ENCODE results near the gene CDON. TPM values are rescaled to one million over a fixed set of nuclear protein-coding genes. Genes with fewer than 3 reads are reported as not detected.

The CDON gene
- polyA plus RNA-seq, 3 donors, result 0.01 TPM; not detected in 2

DNA sequence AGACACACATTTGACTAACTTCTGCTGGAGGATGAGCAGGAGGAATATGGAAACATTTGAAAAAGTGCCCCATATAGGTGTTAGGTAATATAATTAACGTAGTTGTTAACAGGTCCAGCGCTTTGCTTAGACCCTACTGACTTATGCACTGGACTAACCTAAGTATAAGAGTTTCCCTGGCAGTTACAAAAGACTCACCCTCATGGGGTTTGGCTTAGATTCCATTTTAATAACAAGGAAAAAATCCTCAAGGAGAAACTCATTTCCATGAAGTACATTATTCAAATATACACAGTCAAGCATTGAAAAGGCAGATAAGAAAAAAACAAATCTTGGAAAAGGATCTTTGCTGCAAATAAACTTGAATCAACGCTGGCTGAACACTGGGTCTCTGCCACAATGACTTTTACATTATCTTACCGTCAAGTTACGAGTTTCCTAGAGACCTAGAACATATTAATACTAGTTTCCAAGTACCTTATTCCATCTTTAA is 27.7 kb downstream of the CDON start:
- H3K9me3 Mint-ChIP-seq, result no peaks in the 10 kb centered on the region
- WGBS (ENCODE audit: insufficient coverage), result 80% methylated on average over 1 of the region's 5 CpGs
- Histone ChIP-seq H3K4me1 (ENCODE audit: control insufficient read depth in 1 of 2, insufficient read depth in 2 of 2, low read length in 2 of 2) (no peaks in the 10 kb centered on the region), H3K36me3 (replicated peaks in 1 of 2; ENCODE audit: control insufficient read depth in 1 of 2, insufficient read depth in 2 of 2, low read length in 2 of 2) (no peaks in the 10 kb centered on the region), H3K4me3 (replicated peaks in 1 of 3; ENCODE audit: low read depth in 2 of 3, low read length in 3 of 3) (no peak overlapping the region), H4K20me1 (ENCODE audit: insufficient read depth, low read length) (no peaks in the 10 kb centered on the region), H3K9me3 (replicated peaks in 1 of 2; ENCODE audit: control insufficient read depth in 1 of 2, insufficient read depth in 1 of 2, low read length in 2 of 2) (no peaks in the 10 kb centered on the region), H3K27me3 (ENCODE audit: control insufficient read depth in 2 of 2, insufficient read depth in 2 of 2, low read length in 2 of 2) (peaks cover 0 to 3% of the 10 kb centered on the region in 2 donors), H3K9ac (ENCODE audit: insufficient read depth, low read length, poor library complexity, severe bottlenecking) (no peak overlapping the region), H2AFZ (ENCODE audit: insufficient read depth, low read depth, low read length, poor library complexity, severe bottlenecking) (no peak overlapping the region), H3K27ac (ENCODE audit: low read depth in 1 of 2, low read length in 2 of 2) (no peak overlapping the region), H3K79me2 (ENCODE audit: insufficient read depth, low read length) (no peaks in the 10 kb centered on the region), H3K4me2 (replicated peaks; ENCODE audit: extremely low read depth, low read length, poor library complexity, severe bottlenecking) (no peak overlapping the region)
- H3K36me3 Mint-ChIP-seq, result no peaks in the 10 kb centered on the region
- intact Hi-C loops (cut with micrococcal nuclease), result no loop called here
- H3K27me3 Mint-ChIP-seq (ENCODE audit: low read depth in 3 of 3), result peaks cover 2 to 22% (median 12%) of the 10 kb centered on the region in 3 donors
- TF ChIP-seq, protein P1, sequence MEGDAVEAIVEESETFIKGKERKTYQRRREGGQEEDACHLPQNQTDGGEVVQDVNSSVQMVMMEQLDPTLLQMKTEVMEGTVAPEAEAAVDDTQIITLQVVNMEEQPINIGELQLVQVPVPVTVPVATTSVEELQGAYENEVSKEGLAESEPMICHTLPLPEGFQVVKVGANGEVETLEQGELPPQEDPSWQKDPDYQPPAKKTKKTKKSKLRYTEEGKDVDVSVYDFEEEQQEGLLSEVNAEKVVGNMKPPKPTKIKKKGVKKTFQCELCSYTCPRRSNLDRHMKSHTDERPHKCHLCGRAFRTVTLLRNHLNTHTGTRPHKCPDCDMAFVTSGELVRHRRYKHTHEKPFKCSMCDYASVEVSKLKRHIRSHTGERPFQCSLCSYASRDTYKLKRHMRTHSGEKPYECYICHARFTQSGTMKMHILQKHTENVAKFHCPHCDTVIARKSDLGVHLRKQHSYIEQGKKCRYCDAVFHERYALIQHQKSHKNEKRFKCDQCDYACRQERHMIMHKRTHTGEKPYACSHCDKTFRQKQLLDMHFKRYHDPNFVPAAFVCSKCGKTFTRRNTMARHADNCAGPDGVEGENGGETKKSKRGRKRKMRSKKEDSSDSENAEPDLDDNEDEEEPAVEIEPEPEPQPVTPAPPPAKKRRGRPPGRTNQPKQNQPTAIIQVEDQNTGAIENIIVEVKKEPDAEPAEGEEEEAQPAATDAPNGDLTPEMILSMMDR (IDR thresholded peaks at IDR 0.05), result no peak
- no peak overlapping the region for H3K4me3 Mint-ChIP-seq
- H3K27ac Mint-ChIP-seq, result no peak overlapping the region
- no peaks in the 10 kb centered on the region for H3K4me1 Mint-ChIP-seq
- no peak for DNase-seq

DNA sequence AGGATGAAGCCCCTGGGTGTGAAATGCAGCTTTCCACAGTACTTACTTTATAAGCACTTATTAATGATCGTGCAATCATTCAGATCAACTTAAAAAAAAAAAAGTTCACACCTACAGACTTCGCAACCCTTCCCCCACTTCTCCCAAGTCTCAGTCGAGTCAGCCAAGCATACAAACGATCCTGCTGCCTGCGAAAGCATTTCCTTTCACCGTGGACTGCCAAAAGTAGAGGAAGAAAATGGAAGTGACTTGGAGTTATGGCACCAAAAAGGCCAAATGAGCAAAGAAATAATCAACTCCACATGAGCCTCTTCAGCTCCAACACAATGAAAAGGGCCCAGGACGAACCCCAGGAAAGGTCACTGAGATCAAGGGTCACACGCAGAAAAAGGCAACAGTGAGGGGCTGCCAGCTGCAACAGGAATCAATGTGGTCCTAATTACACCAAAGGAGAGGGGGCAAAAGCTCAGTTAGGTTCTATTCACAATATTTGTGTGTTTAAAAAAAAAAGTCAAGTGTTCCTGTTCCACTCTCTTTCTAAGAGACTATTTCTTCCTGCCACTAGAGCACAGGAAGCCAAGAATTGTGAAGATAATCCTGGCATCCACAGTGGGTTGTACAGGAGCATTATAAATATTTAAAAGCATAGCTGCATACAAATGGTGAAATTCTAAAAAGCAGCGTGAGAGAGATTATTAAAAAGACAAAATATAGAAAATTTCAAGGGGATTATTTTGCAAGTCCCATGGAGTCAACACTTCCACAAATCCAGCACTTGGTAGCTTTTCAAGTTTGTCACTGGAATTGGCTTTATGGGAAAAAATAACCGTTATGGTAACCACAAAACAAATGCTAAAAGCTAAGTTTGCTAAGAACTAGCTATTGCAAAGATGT is 28.4 kb downstream of the CDON start:
- intact Hi-C loops (cut with micrococcal nuclease), result no loop called here
- no peaks in the 10 kb centered on the region for H3K9me3 Mint-ChIP-seq
- Histone ChIP-seq H3K79me2 (ENCODE audit: insufficient read depth, low read length) (no peaks in the 10 kb centered on the region), H3K36me3 (replicated peaks in 1 of 2; ENCODE audit: control insufficient read depth in 1 of 2, insufficient read depth in 2 of 2, low read length in 2 of 2) (no peaks in the 10 kb centered on the region), H2AFZ (ENCODE audit: insufficient read depth, low read depth, low read length, poor library complexity, severe bottlenecking) (no peak overlapping the region), H3K9me3 (replicated peaks in 1 of 2; ENCODE audit: control insufficient read depth in 1 of 2, insufficient read depth in 1 of 2, low read length in 2 of 2) (no peaks in the 10 kb centered on the region), H4K20me1 (ENCODE audit: insufficient read depth, low read length) (no peaks in the 10 kb centered on the region), H3K4me3 (replicated peaks in 1 of 3; ENCODE audit: low read depth in 2 of 3, low read length in 3 of 3) (no peak overlapping the region), H3K4me2 (replicated peaks; ENCODE audit: extremely low read depth, low read length, poor library complexity, severe bottlenecking) (no peak overlapping the region), H3K27ac (ENCODE audit: low read depth in 1 of 2, low read length in 2 of 2) (no peak overlapping the region), H3K9ac (ENCODE audit: insufficient read depth, low read length, poor library complexity, severe bottlenecking) (no peak overlapping the region), H3K27me3 (ENCODE audit: control insufficient read depth in 2 of 2, insufficient read depth in 2 of 2, low read length in 2 of 2) (peaks cover 2 to 3% of the 10 kb centered on the region in 2 donors), H3K4me1 (ENCODE audit: control insufficient read depth in 1 of 2, insufficient read depth in 2 of 2, low read length in 2 of 2) (no peaks in the 10 kb centered on the region)
- H3K36me3 Mint-ChIP-seq, result no peaks in the 10 kb centered on the region
- TF ChIP-seq, protein P1 (IDR thresholded peaks at IDR 0.05), result no peak
- H3K4me3 Mint-ChIP-seq, result no peak overlapping the region
- 10% methylated on average over 2 of the region's 10 CpGs for WGBS (ENCODE audit: insufficient coverage)
- no peaks in the 10 kb centered on the region for H3K4me1 Mint-ChIP-seq
- H3K27ac Mint-ChIP-seq, result no peak overlapping the region
- DNase-seq, result no peak
- H3K27me3 Mint-ChIP-seq (ENCODE audit: low read depth in 3 of 3), result peaks cover 2 to 22% (median 11%) of the 10 kb centered on the region in 3 donors

All from CD14-positive monocyte (primary cell).